Ascending aorta (tissue), 2 donors: ENCODE measurements around the gene GORASP1. TPM values are rescaled to one million over a fixed set of nuclear protein-coding genes. Genes with fewer than 3 reads are reported as not detected.
A peak's percentile ranks its signal among the peaks of the same experiment; 100 is the strongest.

Experiments used
- DNase-seq, 2 donors: peaks; one replicate each; pipeline ENCODE4 v3.0.0-alpha.2; 2019; ENCODE audit warnings: low spot score in 2 of 2
- H3K27ac ChIP-seq, 2 donors: fragments of 200-600 bp; sonication (generic); one replicate each; pipeline ENCODE4 v1.5.1; 2016 to 2017; ENCODE audit warnings: mild to moderate bottlenecking in 1 of 2
- H3K27me3 ChIP-seq: fragments of 200-600 bp; sonication (generic); one replicate; pipeline ENCODE4 v1.5.1; 2017
- H3K36me3 ChIP-seq, 2 donors: fragments of 200-600 bp; sonication (generic); one replicate each; pipeline ENCODE4 v1.5.1; 2016
- H3K4me1 ChIP-seq, 2 donors: fragments of 200-600 bp; sonication (generic); one replicate each; pipeline ENCODE4 v1.5.1; 2016 to 2017; ENCODE audit warnings: mild to moderate bottlenecking in 1 of 2
- H3K4me3 ChIP-seq, 2 donors: fragments of 200-600 bp; sonication (generic); one replicate each; pipeline ENCODE4 v1.5.1; 2016 to 2017; ENCODE audit warnings: mild to moderate bottlenecking in 1 of 2
- H3K9me3 ChIP-seq, 2 donors: fragments of 200-600 bp; sonication (generic); one replicate each; pipeline ENCODE4 v1.5.1; 2016
- CTCF ChIP-seq, 3 experiments: fragments of 200-600 bp in 2 of 3; fragments of 450-650 bp in 1 of 3; sonication (generic) in 2 of 3; IDR thresholded peaks; one replicate each; pipeline ENCODE4 v1.5.1; 2016 to 2019; ENCODE audit warnings: antibody characterized with exemption in 3 of 3, mild to moderate bottlenecking in 1 of 3, moderate library complexity in 1 of 3
- intact Hi-C: fragments of 100-400 bp; cut with DNase I; formaldehyde crosslinking; loops from one replicate; pipeline ENCODE4 v1.15.1; 2023
- total RNA-seq: library from RNA; depleted of rRNA; stranded (reverse); fragments of >200 nt; gene quantifications from one replicate; pipeline ENCODE4 v1.1.0, GENCODE V29; 2016

GORASP1 gene
- total RNA-seq, 1 donor from 2014 or later = 186 TPM

GRCh38 chr3:39056151-39056550, 51.3 kb downstream of the GORASP1 start:
- H3K9me3 ChIP-seq = no peaks in the 10 kb centered on the region
- H3K27ac ChIP-seq = no peak overlapping the region
- H3K4me3 ChIP-seq = no peak overlapping the region
- no peak for TF ChIP-seq CTCF (IDR thresholded peaks at IDR 0.05)
- no peaks in the 10 kb centered on the region for H3K36me3 ChIP-seq
- peaks cover 0 to 5% of the 10 kb centered on the region in 2 donors for H3K4me1 ChIP-seq
- intact Hi-C loops = no loop called here
- DNase-seq = no peak
- H3K27me3 ChIP-seq = no peaks in the 10 kb centered on the region

GRCh38 chr3:39053696-39054095, 53.7 kb downstream of the GORASP1 start:
- peaks cover 0 to 5% of the 10 kb centered on the region in 2 donors for H3K4me1 ChIP-seq
- H3K27ac ChIP-seq = no peak overlapping the region
- H3K27me3 ChIP-seq = no peaks in the 10 kb centered on the region
- peak overlapping the region in 1 of 2 donors; percentile 92 for H3K4me3 ChIP-seq
- TF ChIP-seq CTCF (IDR thresholded peaks at IDR 0.05) = no peak
- no peaks in the 10 kb centered on the region for H3K36me3 ChIP-seq
- intact Hi-C loops = loop anchor here (5.0 kb wide), 2 partner anchors 329 to 596 kb away; partner anchors contain the start of gene SLC25A38
- no peaks in the 10 kb centered on the region for H3K9me3 ChIP-seq
- DNase-seq = no peak

- no peak for TF ChIP-seq CTCF (IDR thresholded peaks at IDR 0.05)
- intact Hi-C loops = loop anchor here (5.0 kb wide), 2 partner anchors 330 to 595 kb away; partner anchors contain the start of gene SLC25A38
- H3K4me3 ChIP-seq = peak overlapping the region; percentile 92 to 96
- no peak for DNase-seq
- peak overlapping the region; percentile 86 to 90 for H3K27ac ChIP-seq
- H3K9me3 ChIP-seq = no peaks in the 10 kb centered on the region
- peaks cover 0 to 5% of the 10 kb centered on the region in 2 donors for H3K4me1 ChIP-seq
- no peaks in the 10 kb centered on the region for H3K27me3 ChIP-seq
- H3K36me3 ChIP-seq = no peaks in the 10 kb centered on the region
Measured at GRCh38 chr3:39052583-39052982, 54.8 kb downstream of the GORASP1 start.

- H3K4me1 ChIP-seq = peaks cover 0 to 5% of the 10 kb centered on the region in 2 donors
- peak within 1 kb of the TSS; percentile 92 to 96 for H3K4me3 ChIP-seq
- H3K36me3 ChIP-seq = no peaks in the 10 kb centered on the region
- no peaks in the 10 kb centered on the region for H3K9me3 ChIP-seq
- DNase-seq = peak; percentile 80 to 97
- TF ChIP-seq CTCF (IDR thresholded peaks at IDR 0.05) = no peak
- intact Hi-C loops = loop anchor here (5.0 kb wide), 2 partner anchors 330 to 595 kb away; partner anchors contain the start of gene SLC25A38
- H3K27ac ChIP-seq = peak within 1 kb of the TSS; percentile 86 to 90
- H3K27me3 ChIP-seq = no peaks in the 10 kb centered on the region
Measured at GRCh38 chr3:39051649-39052561, 55.5 kb downstream of the GORASP1 start, which contains the start of the genes SCN11A and WDR48. TSS of gene SCN11A (minus strand) at chr3:39051944. CDS start at chr3:38950362, 101,582 bp downstream. TSS of gene WDR48 (plus strand) at chr3:39052016. CDS start at chr3:39052026, 10 bp downstream.

- no peak overlapping the region for H3K27ac ChIP-seq
- no peak for TF ChIP-seq CTCF (IDR thresholded peaks at IDR 0.05)
- H3K36me3 ChIP-seq = no peaks in the 10 kb centered on the region
- H3K27me3 ChIP-seq = no peaks in the 10 kb centered on the region
- intact Hi-C loops = loop anchor here (5.0 kb wide), 2 partner anchors 332 to 593 kb away; partner anchors contain the start of gene SLC25A38
- no peaks in the 10 kb centered on the region for H3K9me3 ChIP-seq
- H3K4me1 ChIP-seq = peaks cover 0 to 5% of the 10 kb centered on the region in 2 donors
- DNase-seq = no peak
- H3K4me3 ChIP-seq = no peak overlapping the region
Measured at GRCh38 chr3:39050029-39050428, 57.4 kb downstream of the GORASP1 start.

Other genes with a start within 250 kb of the GORASP1 start
- gene SCN11A, start 55.7 kb downstream of the GORASP1 start, total RNA-seq = not detected
- gene WDR48, start 55.6 kb downstream of the GORASP1 start, total RNA-seq = 81.0 TPM
- gene TTC21A, start 53 bp upstream of the GORASP1 start, total RNA-seq = 0.43 TPM
- 176 TPM for gene CSRNP1, start 46.0 kb upstream of the GORASP1 start, total RNA-seq
- not detected for gene XIRP1, start 85.0 kb upstream of the GORASP1 start, total RNA-seq
- not detected for gene CX3CR1, start 172.4 kb upstream of the GORASP1 start, total RNA-seq
- not detected for gene CCR8, start 222.1 kb upstream of the GORASP1 start, total RNA-seq